GM19099 (cell line): ENCODE data around the gene SLAMF7.

Experiments
- POLR2A ChIP-seq: IDR thresholded peaks from 3 replicates; pipeline ENCODE4 v1.6.1; 2011; ENCODE audit warnings: low read depth; ENCODE audit not compliant: insufficient read length; ENCODE audit errors: extremely low read depth

Gene SLAMF7

GRCh38 chr1:160713161-160713560 lies 25.9 kb upstream of the SLAMF7 start:
- no peak for TF ChIP-seq POLR2A

GRCh38 chr1:160716013-160716412 lies 23.0 kb upstream of the SLAMF7 start:
- no peak for TF ChIP-seq POLR2A

- no peak for TF ChIP-seq POLR2A
Observed at GRCh38 chr1:160717306-160717705, 21.7 kb upstream of the SLAMF7 start.

GRCh38 chr1:160718210-160718609 lies 20.8 kb upstream of the SLAMF7 start:
- TF ChIP-seq POLR2A = no peak

- no peak for TF ChIP-seq POLR2A
Observed at GRCh38 chr1:160720356-160721085, 18.5 kb upstream of the SLAMF7 start.

- no peak for TF ChIP-seq POLR2A
Observed at GRCh38 chr1:160721473-160721872, 17.6 kb upstream of the SLAMF7 start.

GRCh38 chr1:160722726-160723125 lies 16.3 kb upstream of the SLAMF7 start:
- TF ChIP-seq POLR2A = no peak

GRCh38 chr1:160723332-160723731 lies 15.7 kb upstream of the SLAMF7 start:
- TF ChIP-seq POLR2A = no peak

GRCh38 chr1:160724465-160725242 lies 14.4 kb upstream of the SLAMF7 start:
- TF ChIP-seq POLR2A = no peak

GRCh38 chr1:160726114-160726497 lies 12.9 kb upstream of the SLAMF7 start:
- TF ChIP-seq POLR2A = no peak

GRCh38 chr1:160726498-160727315 lies 12.3 kb upstream of the SLAMF7 start:
- TF ChIP-seq POLR2A = no peak

GRCh38 chr1:160727316-160727640 lies 11.8 kb upstream of the SLAMF7 start:
- TF ChIP-seq POLR2A = no peak

- no peak for TF ChIP-seq POLR2A
Observed at GRCh38 chr1:160731990-160732389, 7.1 kb upstream of the SLAMF7 start.

GRCh38 chr1:160733898-160734297 lies 5.1 kb upstream of the SLAMF7 start:
- TF ChIP-seq POLR2A = no peak

- TF ChIP-seq POLR2A = no peak
Observed at GRCh38 chr1:160734301-160734700, 4.7 kb upstream of the SLAMF7 start.
